Endothelial cell of umbilical vein (primary cell): ENCODE data around the gene PSMB3. TPM values are rescaled to one million over a fixed set of nuclear protein-coding genes. Genes with fewer than 3 reads are reported as not detected.

ENCODE experiments used
- BruUV-seq: library from RNA; stranded (reverse); fragments of 400-500 nt; replicated peaks from 2 replicates; lab custom pipeline; 2021; lab: Mats Ljungman, UMichigan
- CTCF ChIA-PET: fragments of 300-600, 350-600 bp; sonication (Branson Sonifier 250); formaldehyde crosslinking; loops from one replicate; lab custom pipeline; 2021; ENCODE audit warnings: antibody characterized with exemption, inconsistent platforms; lab: Charles Lee
- POLR2A ChIA-PET: fragments of 300-600, 350-600 bp; sonication (Branson Sonifier 250); formaldehyde crosslinking; loops from one replicate; lab custom pipeline; 2021; ENCODE audit warnings: antibody characterized with exemption, inconsistent platforms; lab: Charles Lee
- DNase-seq: peaks from one replicate; pipeline ENCODE4 v3.0.0-alpha.2; 2011; ENCODE audit warnings: low read depth, low spot score
- FAIRE-seq: peaks from 2 replicates; lab custom pipeline; 2011; peaks lifted over from hg19 to GRCh38; lab: Jason Lieb, UNC
- H2AFZ ChIP-seq: 2 replicates; pipeline ENCODE4 v1.6.0; 2012; ENCODE audit warnings: low read depth, low read length, control low read depth, inconsistent platforms
- H3K27ac ChIP-seq: 2 replicates; pipeline ENCODE4 v1.5.1; 2011; ENCODE audit warnings: low read depth, mild to moderate bottlenecking, control low read depth, low read length, moderate library complexity; ENCODE audit not compliant: insufficient read depth
- H3K27me3 ChIP-seq, 2 experiments: 2 replicates each; pipeline versions ENCODE4 v1.6.0 to v1.6.1; 2011; ENCODE audit warnings: low read length in 2 of 2, mixed read lengths in 1 of 2; ENCODE audit not compliant: control insufficient read depth in 2 of 2, insufficient read depth in 2 of 2
- H3K36me3 ChIP-seq, 2 experiments: 2 replicates in 1 of 2; 3 replicates in 1 of 2; pipeline ENCODE4 v1.5.1; 2011; ENCODE audit warnings: low read length in 2 of 2, mild to moderate bottlenecking in 1 of 2, moderate library complexity in 1 of 2; ENCODE audit not compliant: control insufficient read depth in 2 of 2, insufficient read depth in 2 of 2; ENCODE audit errors: extremely low read depth in 1 of 2
- H3K4me1 ChIP-seq: 3 replicates; pipeline ENCODE4 v1.5.1; 2011; ENCODE audit warnings: mild to moderate bottlenecking, low read length; ENCODE audit not compliant: control insufficient read depth, insufficient read depth; ENCODE audit errors: extremely low read depth
- H3K4me2 ChIP-seq: 2 replicates; pipeline ENCODE4 v1.6.1; 2011; ENCODE audit warnings: low read length, control low read depth, mixed read lengths; ENCODE audit not compliant: insufficient read depth
- H3K4me3 ChIP-seq, 3 experiments: fragments of 200-600 bp in 1 of 3; sonication (generic), shearing (Covaris generic) in 1 of 3; replicated peaks in 1 of 3; 2 replicates each; pipeline ENCODE4 v1.5.1; 2011 to 2016; ENCODE audit warnings: control low read depth in 3 of 3, low read length in 3 of 3, mild to moderate bottlenecking in 2 of 3, inconsistent platforms in 1 of 3, low read depth in 1 of 3, moderate library complexity in 1 of 3; ENCODE audit not compliant: insufficient read depth in 1 of 3
- H3K79me2 ChIP-seq: 2 replicates; pipeline ENCODE4 v1.6.0; 2012; ENCODE audit warnings: low read length, inconsistent platforms; ENCODE audit not compliant: control insufficient read depth, insufficient read depth
- H3K9ac ChIP-seq: replicated peaks from 2 replicates; pipeline ENCODE3; 2011; ENCODE audit warnings: low read length, control low read depth; ENCODE audit not compliant: insufficient read depth; ENCODE audit errors: extremely low read depth
- H3K9me1 ChIP-seq: replicated peaks from 3 replicates; pipeline ENCODE4 v1.6.0; 2011; ENCODE audit warnings: mild to moderate bottlenecking, low read length; ENCODE audit not compliant: control insufficient read depth, insufficient read depth; ENCODE audit errors: extremely low read depth
- H3K9me3 ChIP-seq: replicated peaks from 2 replicates; pipeline ENCODE4 v1.5.1; 2012; ENCODE audit warnings: low read length, inconsistent platforms; ENCODE audit not compliant: control insufficient read depth, insufficient read depth
- H4K20me1 ChIP-seq: replicated peaks from 2 replicates; pipeline ENCODE3; 2011; ENCODE audit warnings: mild to moderate bottlenecking, low read length; ENCODE audit not compliant: control insufficient read depth, insufficient read depth; ENCODE audit errors: extremely low read depth
- CTCF ChIP-seq, 2 donors: IDR thresholded peaks; 1 replicate in 1 of 2; 2 replicates in 1 of 2; pipeline ENCODE4 v1.5.1; 2011; ENCODE audit warnings: low read length in 2 of 2, mild to moderate bottlenecking in 2 of 2, moderate library complexity in 2 of 2, control low read depth in 1 of 2, inconsistent platforms in 1 of 2, low read depth in 1 of 2; ENCODE audit not compliant: insufficient read depth in 1 of 2; ENCODE audit errors: extremely low read depth in 1 of 2
- EZH2 ChIP-seq: IDR thresholded peaks from 2 replicates; pipeline ENCODE4 v1.6.1; 2012; ENCODE audit warnings: borderline replicate concordance, low read depth, mild to moderate bottlenecking, moderate library complexity, low read length, inconsistent platforms; ENCODE audit not compliant: severe bottlenecking
- FOS ChIP-seq: IDR thresholded peaks from 2 replicates; pipeline ENCODE4 v1.6.1; 2011; ENCODE audit warnings: mild to moderate bottlenecking, low read length, moderate library complexity, borderline replicate concordance; ENCODE audit not compliant: insufficient read depth
- GATA2 ChIP-seq: IDR thresholded peaks from 2 replicates; pipeline ENCODE4 v1.7.0; 2011; ENCODE audit warnings: low read depth, mild to moderate bottlenecking, moderate library complexity, mixed read lengths, low read length; ENCODE audit not compliant: insufficient read length, insufficient read depth
- JUN ChIP-seq: IDR thresholded peaks from 2 replicates; pipeline ENCODE4 v1.6.1; 2011; ENCODE audit warnings: borderline replicate concordance, low read depth; ENCODE audit not compliant: insufficient read length, insufficient read depth
- MAX ChIP-seq: IDR thresholded peaks from 2 replicates; pipeline ENCODE4 v1.6.1; 2011; ENCODE audit not compliant: insufficient read depth, insufficient read length
- MYC ChIP-seq: IDR thresholded peaks from one replicate; pipeline ENCODE4 v1.6.1; 2011; ENCODE audit warnings: mild to moderate bottlenecking, low read depth, low read length
- POLR2A ChIP-seq: IDR thresholded peaks from 2 replicates; pipeline ENCODE4 v1.6.1; 2012; ENCODE audit warnings: low read depth, mild to moderate bottlenecking, control low read depth, low read length
- POLR2AphosphoS5 ChIP-seq: IDR thresholded peaks from 2 replicates; pipeline ENCODE4 v1.6.1; 2012; ENCODE audit warnings: low read depth, mild to moderate bottlenecking, control low read depth, low read length, moderate library complexity; ENCODE audit not compliant: insufficient read depth
- dilution Hi-C: fragments of 300-500 bp; cut with MboI; formaldehyde crosslinking; loops from one replicate; pipeline ENCODE4 v1.15.0; 2019; ENCODE audit warnings: low sequenced_read_pairs; ENCODE audit not compliant: extremely low pct_ligation_motif_present
- intact Hi-C: fragments of 100-400 bp; cut with micrococcal nuclease; formaldehyde crosslinking; loops from one replicate; pipeline ENCODE4 v1.10.0; 2022
- polyA plus RNA-seq, 4 experiments: library from polyadenylated mRNA; depleted of rRNA in 3 of 4; stranded (reverse) in 3 of 4; unstranded in 1 of 4; fragments of >200 nt; gene quantifications; 2 replicates each; pipeline versions ENCODE4 v1.2.1 to v1.2.3, GENCODE V29; 2011 to 2012; ENCODE audit warnings: missing spikeins in 1 of 4
- total RNA-seq: library from RNA; stranded (reverse); gene quantifications from 2 replicates; pipeline ENCODE4 v1.2.3, GENCODE V29; 2021

Gene PSMB3
- total and polyA plus RNA-seq, 2 donors (not counting 3 experiments of a cell fraction or from before 2014, with no cell fraction given), result 213 to 685 TPM

- H3K4me3 ChIP-seq, result no peak overlapping the region
- dilution Hi-C loops (no loop called here), intact Hi-C loops (no loop called here)
- no peaks in the 10 kb centered on the region for H3K9me1 ChIP-seq
- H3K4me1 ChIP-seq, result no peaks in the 10 kb centered on the region
- ChIA-PET POLR2A (no interaction called here), CTCF (interaction anchor here (1.4 to 2.0 kb wide), 2 partner anchors 15 to 20 kb away, joined by 3 to 9 read pairs; no protein-coding TSS in a partner anchor)
- H3K4me2 ChIP-seq, result no peak overlapping the region
- no peaks in the 10 kb centered on the region for H3K79me2 ChIP-seq
- no peak overlapping the region for H3K27ac ChIP-seq
- H3K9ac ChIP-seq, result no peak overlapping the region
- H3K9me3 ChIP-seq, result no peaks in the 10 kb centered on the region
- TF ChIP-seq GATA2 (no peak), MYC (no peak)
- no peaks in the 10 kb centered on the region for H4K20me1 ChIP-seq
- no TSS peak for BruUV-seq
- peaks cover 0 to 43% of the 10 kb centered on the region in 2 experiments for H3K36me3 ChIP-seq
- DNase-seq, result no peak
- no peak overlapping the region for H2AFZ ChIP-seq
- no peak for FAIRE-seq
- H3K27me3 ChIP-seq, result no peaks in the 10 kb centered on the region
Measured at GRCh38 chr17:38715216-38715943, 37.2 kb upstream of the PSMB3 start.

GRCh38 chr17:38716368-38717005 is 36.1 kb upstream of the PSMB3 start:
- Histone ChIP-seq H3K79me2 (no peaks in the 10 kb centered on the region), H3K4me3 (no peak overlapping the region), H3K27ac (no peak overlapping the region), H3K9me1 (no peaks in the 10 kb centered on the region), H3K9ac (no peak overlapping the region), H3K4me1 (no peaks in the 10 kb centered on the region), H3K9me3 (no peaks in the 10 kb centered on the region), H3K27me3 (no peaks in the 10 kb centered on the region), H2AFZ (no peak overlapping the region), H4K20me1 (no peaks in the 10 kb centered on the region), H3K36me3 (peaks cover 4 to 48% of the 10 kb centered on the region in 2 experiments), H3K4me2 (no peak overlapping the region)
- dilution Hi-C loops, result no loop called here
- FAIRE-seq (no peak), DNase-seq (no peak)
- TF ChIP-seq CTCF (IDR thresholded peaks at IDR 0.05; ENCODE audit: extremely low read depth in 1 of 2, insufficient read depth in 1 of 2, low read depth in 1 of 2, low read length in 2 of 2) (no peak), JUN (no peak), GATA2 (no peak), MAX (no peak), MYC (no peak), POLR2A (no peak), FOS (no peak), POLR2AphosphoS5 (no peak), EZH2 (no peak)
- BruUV-seq, result TSS peak; percentile 54
- ChIA-PET CTCF (interaction anchor here (1.4 to 2.0 kb wide), 2 partner anchors 14 to 19 kb away, joined by 3 to 9 read pairs; no protein-coding TSS in a partner anchor), POLR2A (no interaction called here)
- intact Hi-C loops, result no loop called here
